ENCODE data around the gene ZNF423. TPM values are rescaled to one million over a fixed set of nuclear protein-coding genes. Genes with fewer than 3 reads are reported as not detected.
A peak's percentile ranks its signal among the peaks of the same experiment; 100 is the strongest.

The ZNF423 gene
- total and polyA plus RNA-seq, 2 experiments from 2014 or later = 14.9 to 41.8 TPM

DNA sequence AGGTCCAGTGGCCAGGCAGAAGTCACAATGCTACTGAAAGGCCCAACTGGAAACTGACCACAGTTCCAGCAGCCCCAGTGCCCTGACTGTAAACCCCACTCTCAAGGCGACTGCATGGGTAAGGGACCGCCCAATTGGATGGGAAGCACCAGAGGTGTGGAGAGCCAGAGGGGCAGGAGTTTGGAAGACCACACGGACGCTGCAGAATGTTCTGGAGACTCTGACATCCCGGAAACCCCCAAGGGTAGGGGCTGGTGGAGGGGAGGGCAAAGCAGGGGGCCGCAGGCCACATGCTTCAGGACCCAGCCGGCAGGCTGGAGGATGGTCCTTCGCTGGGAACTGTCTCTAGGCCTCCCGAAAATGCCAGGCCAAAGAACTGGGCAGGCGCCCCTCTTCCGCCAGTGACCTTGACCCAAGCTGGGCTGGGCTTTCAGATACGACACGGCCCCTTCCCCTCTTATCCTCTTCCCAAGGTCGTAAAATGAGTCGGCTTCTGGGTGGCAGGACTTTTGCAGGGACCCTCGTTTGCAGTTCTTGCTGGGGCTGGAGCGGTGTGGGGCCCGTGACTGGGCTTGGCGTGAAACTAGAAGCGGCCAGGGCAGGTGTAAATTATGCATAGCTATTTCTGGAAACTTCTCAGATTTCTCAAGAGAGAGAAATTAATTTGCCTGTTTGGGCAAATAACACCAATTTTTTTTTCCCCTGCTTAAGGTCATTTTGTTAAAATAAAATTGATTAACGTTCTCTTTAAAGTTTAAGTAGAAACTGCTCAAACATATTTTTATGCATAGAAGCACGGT lies 372.1 kb downstream of the ZNF423 start (continued):
- TF ChIP-seq, protein P1, sequence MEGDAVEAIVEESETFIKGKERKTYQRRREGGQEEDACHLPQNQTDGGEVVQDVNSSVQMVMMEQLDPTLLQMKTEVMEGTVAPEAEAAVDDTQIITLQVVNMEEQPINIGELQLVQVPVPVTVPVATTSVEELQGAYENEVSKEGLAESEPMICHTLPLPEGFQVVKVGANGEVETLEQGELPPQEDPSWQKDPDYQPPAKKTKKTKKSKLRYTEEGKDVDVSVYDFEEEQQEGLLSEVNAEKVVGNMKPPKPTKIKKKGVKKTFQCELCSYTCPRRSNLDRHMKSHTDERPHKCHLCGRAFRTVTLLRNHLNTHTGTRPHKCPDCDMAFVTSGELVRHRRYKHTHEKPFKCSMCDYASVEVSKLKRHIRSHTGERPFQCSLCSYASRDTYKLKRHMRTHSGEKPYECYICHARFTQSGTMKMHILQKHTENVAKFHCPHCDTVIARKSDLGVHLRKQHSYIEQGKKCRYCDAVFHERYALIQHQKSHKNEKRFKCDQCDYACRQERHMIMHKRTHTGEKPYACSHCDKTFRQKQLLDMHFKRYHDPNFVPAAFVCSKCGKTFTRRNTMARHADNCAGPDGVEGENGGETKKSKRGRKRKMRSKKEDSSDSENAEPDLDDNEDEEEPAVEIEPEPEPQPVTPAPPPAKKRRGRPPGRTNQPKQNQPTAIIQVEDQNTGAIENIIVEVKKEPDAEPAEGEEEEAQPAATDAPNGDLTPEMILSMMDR (conservative IDR thresholded peaks at IDR 0.05; ENCODE audit: low read depth in 2 of 2) = no peak
- TF ChIP-seq, protein P2, sequence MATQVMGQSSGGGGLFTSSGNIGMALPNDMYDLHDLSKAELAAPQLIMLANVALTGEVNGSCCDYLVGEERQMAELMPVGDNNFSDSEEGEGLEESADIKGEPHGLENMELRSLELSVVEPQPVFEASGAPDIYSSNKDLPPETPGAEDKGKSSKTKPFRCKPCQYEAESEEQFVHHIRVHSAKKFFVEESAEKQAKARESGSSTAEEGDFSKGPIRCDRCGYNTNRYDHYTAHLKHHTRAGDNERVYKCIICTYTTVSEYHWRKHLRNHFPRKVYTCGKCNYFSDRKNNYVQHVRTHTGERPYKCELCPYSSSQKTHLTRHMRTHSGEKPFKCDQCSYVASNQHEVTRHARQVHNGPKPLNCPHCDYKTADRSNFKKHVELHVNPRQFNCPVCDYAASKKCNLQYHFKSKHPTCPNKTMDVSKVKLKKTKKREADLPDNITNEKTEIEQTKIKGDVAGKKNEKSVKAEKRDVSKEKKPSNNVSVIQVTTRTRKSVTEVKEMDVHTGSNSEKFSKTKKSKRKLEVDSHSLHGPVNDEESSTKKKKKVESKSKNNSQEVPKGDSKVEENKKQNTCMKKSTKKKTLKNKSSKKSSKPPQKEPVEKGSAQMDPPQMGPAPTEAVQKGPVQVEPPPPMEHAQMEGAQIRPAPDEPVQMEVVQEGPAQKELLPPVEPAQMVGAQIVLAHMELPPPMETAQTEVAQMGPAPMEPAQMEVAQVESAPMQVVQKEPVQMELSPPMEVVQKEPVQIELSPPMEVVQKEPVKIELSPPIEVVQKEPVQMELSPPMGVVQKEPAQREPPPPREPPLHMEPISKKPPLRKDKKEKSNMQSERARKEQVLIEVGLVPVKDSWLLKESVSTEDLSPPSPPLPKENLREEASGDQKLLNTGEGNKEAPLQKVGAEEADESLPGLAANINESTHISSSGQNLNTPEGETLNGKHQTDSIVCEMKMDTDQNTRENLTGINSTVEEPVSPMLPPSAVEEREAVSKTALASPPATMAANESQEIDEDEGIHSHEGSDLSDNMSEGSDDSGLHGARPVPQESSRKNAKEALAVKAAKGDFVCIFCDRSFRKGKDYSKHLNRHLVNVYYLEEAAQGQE (IDR thresholded peaks at IDR 0.05; ENCODE audit: unreplicated experiment) = no peak

DNA sequence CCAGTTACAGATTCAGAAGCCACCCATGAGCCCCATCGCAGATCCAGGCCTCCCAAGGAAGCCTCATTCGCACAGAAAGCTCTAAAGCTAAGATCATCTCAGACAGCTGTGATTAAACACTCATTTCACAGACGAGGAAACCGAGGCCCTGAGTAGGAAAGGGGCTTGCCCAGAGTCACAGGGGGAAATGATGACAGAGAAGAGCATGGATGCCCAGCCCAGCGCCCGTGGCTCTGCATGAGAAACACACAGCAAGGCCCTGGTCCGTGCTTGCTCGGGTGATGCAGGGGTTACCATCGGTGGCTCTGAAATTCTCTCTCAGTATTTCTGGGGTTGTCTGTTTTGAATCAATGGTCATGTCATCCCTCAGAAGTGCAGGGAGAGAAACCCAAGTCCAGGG lies 372.7 kb downstream of the ZNF423 start:
- Histone ChIP-seq H3F3A (replicated peaks; ENCODE audit: low read depth) (0 out of 2 replicates have a peak, but pooled peaks cover 3% of the 10 kb centered on the region), H3K79me2 (replicated peaks; ENCODE audit: insufficient read depth) (no peaks in the 10 kb centered on the region), H3K36me3 (ENCODE audit: insufficient read depth) (no peaks in the 10 kb centered on the region), H3K4me2 (no peak overlapping the region), H3K4me3 (no peak overlapping the region), H3K4me1 (ENCODE audit: insufficient read depth) (peaks cover 5% of the 10 kb centered on the region; the same call in 1 of the 2 replicates), H3K27ac (ENCODE audit: low read depth) (no peak overlapping the region), H3K9me2 (ENCODE audit: insufficient read depth) (no peaks in the 10 kb centered on the region), H4K20me1 (replicated peaks; ENCODE audit: insufficient read depth) (no peaks in the 10 kb centered on the region), H2AFZ (peak overlapping the region; percentile 91; the same call in 1 of the 2 replicates), H3K27me3 (ENCODE audit: insufficient read depth) (no peaks in the 10 kb centered on the region)
- H3K4me3 Mint-ChIP-seq = no peak overlapping the region
- ATAC-seq (no peak), DNase-seq (ENCODE audit: low spot score) (no peak)
- H3K27ac Mint-ChIP-seq = no peak overlapping the region
- H3K27me3 Mint-ChIP-seq (ENCODE audit: insufficient read depth, low read depth, poor library complexity) = no peaks in the 10 kb centered on the region
- H3K4me1 Mint-ChIP-seq = no peaks in the 10 kb centered on the region; the same call in 1 of the 3 replicates
- no peaks in the 10 kb centered on the region for H3K9me3 Mint-ChIP-seq
- no peaks in the 10 kb centered on the region for H3K36me3 Mint-ChIP-seq (ENCODE audit: low read depth)
- TF ChIP-seq, protein P1 (conservative IDR thresholded peaks at IDR 0.05; ENCODE audit: low read depth in 2 of 2) = no peak
- TF ChIP-seq ZNF114 (CRISPR knock-in tag; IDR thresholded peaks at IDR 0.05) = no peak
- no peak for TF ChIP-seq JUNB (IDR thresholded peaks at IDR 0.05; ENCODE audit: unreplicated experiment)
- no peak for TF ChIP-seq CREB1 (CRISPR knock-in tag; IDR thresholded peaks at IDR 0.05; ENCODE audit: low read depth)
- TF ChIP-seq, protein P3, sequence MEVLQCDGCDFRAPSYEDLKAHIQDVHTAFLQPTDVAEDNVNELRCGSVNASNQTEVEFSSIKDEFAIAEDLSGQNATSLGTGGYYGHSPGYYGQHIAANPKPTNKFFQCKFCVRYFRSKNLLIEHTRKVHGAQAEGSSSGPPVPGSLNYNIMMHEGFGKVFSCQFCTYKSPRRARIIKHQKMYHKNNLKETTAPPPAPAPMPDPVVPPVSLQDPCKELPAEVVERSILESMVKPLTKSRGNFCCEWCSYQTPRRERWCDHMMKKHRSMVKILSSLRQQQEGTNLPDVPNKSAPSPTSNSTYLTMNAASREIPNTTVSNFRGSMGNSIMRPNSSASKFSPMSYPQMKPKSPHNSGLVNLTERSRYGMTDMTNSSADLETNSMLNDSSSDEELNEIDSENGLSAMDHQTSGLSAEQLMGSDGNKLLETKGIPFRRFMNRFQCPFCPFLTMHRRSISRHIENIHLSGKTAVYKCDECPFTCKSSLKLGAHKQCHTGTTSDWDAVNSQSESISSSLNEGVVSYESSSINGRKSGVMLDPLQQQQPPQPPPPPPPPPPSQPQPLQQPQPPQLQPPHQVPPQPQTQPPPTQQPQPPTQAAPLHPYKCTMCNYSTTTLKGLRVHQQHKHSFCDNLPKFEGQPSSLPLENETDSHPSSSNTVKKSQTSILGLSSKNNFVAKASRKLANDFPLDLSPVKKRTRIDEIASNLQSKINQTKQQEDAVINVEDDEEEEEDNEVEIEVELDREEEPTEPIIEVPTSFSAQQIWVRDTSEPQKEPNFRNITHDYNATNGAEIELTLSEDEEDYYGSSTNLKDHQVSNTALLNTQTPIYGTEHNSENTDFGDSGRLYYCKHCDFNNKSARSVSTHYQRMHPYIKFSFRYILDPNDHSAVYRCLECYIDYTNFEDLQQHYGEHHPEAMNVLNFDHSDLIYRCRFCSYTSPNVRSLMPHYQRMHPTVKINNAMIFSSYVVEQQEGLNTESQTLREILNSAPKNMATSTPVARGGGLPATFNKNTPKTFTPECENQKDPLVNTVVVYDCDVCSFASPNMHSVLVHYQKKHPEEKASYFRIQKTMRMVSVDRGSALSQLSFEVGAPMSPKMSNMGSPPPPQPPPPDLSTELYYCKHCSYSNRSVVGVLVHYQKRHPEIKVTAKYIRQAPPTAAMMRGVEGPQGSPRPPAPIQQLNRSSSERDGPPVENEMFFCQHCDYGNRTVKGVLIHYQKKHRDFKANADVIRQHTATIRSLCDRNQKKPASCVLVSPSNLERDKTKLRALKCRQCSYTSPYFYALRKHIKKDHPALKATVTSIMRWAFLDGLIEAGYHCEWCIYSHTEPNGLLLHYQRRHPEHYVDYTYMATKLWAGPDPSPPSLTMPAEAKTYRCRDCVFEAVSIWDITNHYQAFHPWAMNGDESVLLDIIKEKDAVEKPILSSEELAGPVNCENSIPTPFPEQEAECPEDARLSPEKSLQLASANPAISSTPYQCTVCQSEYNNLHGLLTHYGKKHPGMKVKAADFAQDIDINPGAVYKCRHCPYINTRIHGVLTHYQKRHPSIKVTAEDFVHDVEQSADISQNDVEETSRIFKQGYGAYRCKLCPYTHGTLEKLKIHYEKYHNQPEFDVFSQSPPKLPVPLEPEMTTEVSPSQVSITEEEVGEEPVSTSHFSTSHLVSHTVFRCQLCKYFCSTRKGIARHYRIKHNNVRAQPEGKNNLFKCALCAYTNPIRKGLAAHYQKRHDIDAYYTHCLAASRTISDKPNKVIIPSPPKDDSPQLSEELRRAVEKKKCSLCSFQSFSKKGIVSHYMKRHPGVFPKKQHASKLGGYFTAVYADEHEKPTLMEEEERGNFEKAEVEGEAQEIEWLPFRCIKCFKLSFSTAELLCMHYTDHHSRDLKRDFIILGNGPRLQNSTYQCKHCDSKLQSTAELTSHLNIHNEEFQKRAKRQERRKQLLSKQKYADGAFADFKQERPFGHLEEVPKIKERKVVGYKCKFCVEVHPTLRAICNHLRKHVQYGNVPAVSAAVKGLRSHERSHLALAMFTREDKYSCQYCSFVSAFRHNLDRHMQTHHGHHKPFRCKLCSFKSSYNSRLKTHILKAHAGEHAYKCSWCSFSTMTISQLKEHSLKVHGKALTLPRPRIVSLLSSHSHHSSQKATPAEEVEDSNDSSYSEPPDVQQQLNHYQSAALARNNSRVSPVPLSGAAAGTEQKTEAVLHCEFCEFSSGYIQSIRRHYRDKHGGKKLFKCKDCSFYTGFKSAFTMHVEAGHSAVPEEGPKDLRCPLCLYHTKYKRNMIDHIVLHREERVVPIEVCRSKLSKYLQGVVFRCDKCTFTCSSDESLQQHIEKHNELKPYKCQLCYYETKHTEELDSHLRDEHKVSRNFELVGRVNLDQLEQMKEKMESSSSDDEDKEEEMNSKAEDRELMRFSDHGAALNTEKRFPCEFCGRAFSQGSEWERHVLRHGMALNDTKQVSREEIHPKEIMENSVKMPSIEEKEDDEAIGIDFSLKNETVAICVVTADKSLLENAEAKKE (CRISPR knock-in tag; IDR thresholded peaks at IDR 0.05) = no peak
- no peak for TF ChIP-seq EZH2phosphoT487 (IDR thresholded peaks at IDR 0.05; ENCODE audit: unreplicated experiment)
- TF ChIP-seq, protein P4, sequence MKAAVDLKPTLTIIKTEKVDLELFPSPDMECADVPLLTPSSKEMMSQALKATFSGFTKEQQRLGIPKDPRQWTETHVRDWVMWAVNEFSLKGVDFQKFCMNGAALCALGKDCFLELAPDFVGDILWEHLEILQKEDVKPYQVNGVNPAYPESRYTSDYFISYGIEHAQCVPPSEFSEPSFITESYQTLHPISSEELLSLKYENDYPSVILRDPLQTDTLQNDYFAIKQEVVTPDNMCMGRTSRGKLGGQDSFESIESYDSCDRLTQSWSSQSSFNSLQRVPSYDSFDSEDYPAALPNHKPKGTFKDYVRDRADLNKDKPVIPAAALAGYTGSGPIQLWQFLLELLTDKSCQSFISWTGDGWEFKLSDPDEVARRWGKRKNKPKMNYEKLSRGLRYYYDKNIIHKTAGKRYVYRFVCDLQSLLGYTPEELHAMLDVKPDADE (IDR thresholded peaks at IDR 0.05) = no peak
